HL-60 (cell line): ENCODE data around the gene CLK4.
"Not testable (repeated sequence)": the region's sequence is repeated elsewhere in the genome, so short reads cannot be mapped to it uniquely, and the experiment has no call there.

Experiments
- DNase-seq, 2 experiments: peaks; one replicate each; pipeline ENCODE4 v3.0.0-alpha.2; 2010 to 2020; ENCODE audit warnings: low read depth in 1 of 2, low spot score in 1 of 2
- H3K27ac ChIP-seq: fragments of 250-450 bp; sonication (Bioruptor Pico); replicated peaks from 2 replicates; pipeline ENCODE4 v1.5.1; 2020; ENCODE audit warnings: mild to moderate bottlenecking, moderate library complexity
- H3K27me3 ChIP-seq: fragments of 250-450 bp; sonication (Bioruptor Pico); 2 replicates; pipeline ENCODE4 v1.5.1; 2021; ENCODE audit warnings: mild to moderate bottlenecking, moderate library complexity; ENCODE audit not compliant: insufficient read depth, poor library complexity, severe bottlenecking
- H3K4me3 ChIP-seq: replicated peaks from 2 replicates; pipeline ENCODE4 v1.5.1; 2011; ENCODE audit warnings: mild to moderate bottlenecking, control low read depth, low read length; ENCODE audit not compliant: insufficient read depth
- CTCF ChIP-seq: IDR thresholded peaks from one replicate; pipeline ENCODE4 v1.5.1; 2011; ENCODE audit warnings: low read length, control low read depth, inconsistent platforms; ENCODE audit not compliant: insufficient read depth
- GABPA ChIP-seq: IDR thresholded peaks from 2 replicates; pipeline ENCODE4 v1.6.1; 2012; ENCODE audit warnings: low read depth
- POLR2AphosphoS5 ChIP-seq: IDR thresholded peaks from 2 replicates; pipeline ENCODE4 v1.6.1; 2012; ENCODE audit warnings: low read depth
- REST ChIP-seq: IDR thresholded peaks from 2 replicates; pipeline ENCODE4 v1.6.1; 2012; ENCODE audit warnings: low read depth; ENCODE audit not compliant: insufficient replicate concordance
- SPI1 ChIP-seq: IDR thresholded peaks from 2 replicates; pipeline ENCODE4 v1.6.1; 2012; ENCODE audit warnings: low read depth, mild to moderate bottlenecking, borderline replicate concordance

The CLK4 gene

GRCh38 chr5:178585421-178585820 is 41.4 kb downstream of the CLK4 start:
- H3K27ac ChIP-seq, H3K27me3 ChIP-seq, H3K4me3 ChIP-seq: not testable (repeated sequence)
- peak; percentile 34 to 64 for DNase-seq
- TF ChIP-seq POLR2AphosphoS5 = peak; percentile 54; the same call in 1 of the 2 replicates

GRCh38 chr5:178583279-178583678 is 43.6 kb downstream of the CLK4 start:
- no peak for DNase-seq
- H3K4me3 ChIP-seq = no peak overlapping the region
- H3K27ac ChIP-seq = no peak overlapping the region
- no peak for TF ChIP-seq CTCF
- no peak for TF ChIP-seq SPI1
- TF ChIP-seq POLR2AphosphoS5 = no peak
- TF ChIP-seq GABPA = no peak
- TF ChIP-seq REST = no peak
- no peaks in the 10 kb centered on the region for H3K27me3 ChIP-seq

GRCh38 chr5:178582291-178582690 is 44.6 kb downstream of the CLK4 start:
- Histone ChIP-seq H3K27me3 (no peaks in the 10 kb centered on the region), H3K4me3 (no peak overlapping the region), H3K27ac (no peak overlapping the region)
- DNase-seq = no peak
- TF ChIP-seq GABPA (no peak), CTCF (no peak), SPI1 (no peak), POLR2AphosphoS5 (no peak), REST (no peak)

GRCh38 chr5:178581621-178582020 is 45.2 kb downstream of the CLK4 start:
- DNase-seq = no peak
- no peak for TF ChIP-seq SPI1
- TF ChIP-seq POLR2AphosphoS5 = no peak
- TF ChIP-seq REST = no peak
- TF ChIP-seq CTCF = no peak
- no peak for TF ChIP-seq GABPA
- no peaks in the 10 kb centered on the region for H3K27me3 ChIP-seq
- H3K27ac ChIP-seq = no peak overlapping the region
- no peak overlapping the region for H3K4me3 ChIP-seq
